ENCODE data around the gene MAPK10.

MAPK10 gene

GRCh38 chr4:85964298-85964697 lies 395.6 kb downstream of the MAPK10 start:
- DNase-seq = peak; percentile 57

DNA sequence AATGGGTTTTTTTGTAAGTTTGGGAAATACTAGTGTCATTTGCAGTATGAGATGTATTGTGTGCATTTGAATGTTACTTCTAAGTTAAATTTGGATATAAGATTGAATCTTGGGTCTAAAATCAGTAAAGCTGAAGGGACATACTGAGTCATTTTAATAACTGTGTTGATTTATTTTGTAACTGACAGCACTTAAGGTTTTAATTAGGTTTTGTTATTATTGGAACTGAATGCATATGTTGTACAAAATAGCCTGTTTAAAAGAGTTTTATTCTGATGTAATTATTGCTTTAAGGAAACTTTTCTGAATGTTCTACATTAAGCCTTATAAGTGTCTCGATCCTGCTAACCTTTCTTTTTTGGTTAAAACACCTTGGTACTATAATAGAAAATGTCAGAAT lies 396.6 kb downstream of the MAPK10 start:
- DNase-seq = peak; percentile 21

- no peak for DNase-seq
Observed at GRCh38 chr4:85961887-85962286, 398.0 kb downstream of the MAPK10 start.

DNA sequence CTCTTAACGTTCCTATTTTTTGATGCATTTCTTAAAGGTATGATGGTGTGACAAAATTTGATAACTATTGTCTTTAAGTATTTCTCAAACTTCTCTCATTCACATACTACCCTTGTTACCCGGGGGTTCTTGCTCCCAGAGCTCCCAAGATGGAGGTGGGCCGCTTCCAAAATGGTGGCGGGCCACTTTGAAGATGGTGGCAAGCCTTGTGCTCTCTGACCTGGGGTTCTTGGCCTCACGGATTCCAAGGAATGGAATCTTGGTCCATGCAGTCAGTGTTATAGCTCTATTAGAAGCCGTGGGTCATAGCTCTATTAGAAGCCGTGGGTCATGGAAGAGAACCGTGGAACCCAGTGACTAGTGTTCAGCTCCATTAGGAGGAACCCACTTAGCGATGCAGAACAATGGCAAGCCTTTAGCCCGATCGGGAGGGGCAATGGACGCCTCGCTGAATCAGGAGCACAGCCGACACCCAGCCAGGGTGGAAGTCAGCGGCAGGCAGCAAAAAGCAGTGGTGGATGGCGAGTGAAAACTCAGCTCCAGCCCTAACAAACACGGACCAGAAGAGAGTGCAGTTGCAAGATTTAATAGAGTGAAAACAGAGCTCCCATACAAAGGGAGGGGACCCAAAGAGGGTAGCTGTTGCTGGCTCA lies 403.4 kb downstream of the MAPK10 start:
- DNase-seq = no peak

DNA sequence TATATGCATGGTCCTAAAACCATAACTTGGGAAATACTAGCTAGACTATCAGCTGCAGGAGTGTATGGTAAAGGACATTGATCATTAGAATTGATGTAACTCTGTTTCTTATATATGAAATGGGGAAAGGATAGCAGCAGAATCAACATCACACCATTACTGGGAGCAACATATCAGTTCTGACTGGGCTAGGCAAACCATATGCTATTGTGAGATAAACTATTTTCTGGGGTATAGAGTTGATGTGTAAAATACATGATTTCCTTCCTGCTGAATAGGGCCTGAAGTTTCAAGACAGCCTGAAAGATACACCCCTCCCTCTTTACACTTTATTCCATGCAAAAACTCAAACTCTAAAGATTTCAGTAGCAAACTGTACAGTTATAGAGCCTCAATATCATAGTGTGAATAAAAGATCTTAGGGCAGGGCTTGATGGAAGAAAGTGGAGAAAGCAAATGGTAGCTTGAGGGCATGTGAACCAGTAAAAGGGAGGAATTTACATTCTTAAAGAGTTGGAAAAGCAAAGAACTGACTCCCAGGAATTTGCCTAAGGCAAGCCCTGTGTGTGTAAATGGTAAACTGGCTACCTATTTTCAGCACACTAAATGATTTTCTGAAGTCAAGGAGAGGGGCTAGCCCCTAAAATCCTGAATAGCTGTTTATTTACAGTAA lies 404.1 kb downstream of the MAPK10 start:
- peak; percentile 76 for DNase-seq

DNA sequence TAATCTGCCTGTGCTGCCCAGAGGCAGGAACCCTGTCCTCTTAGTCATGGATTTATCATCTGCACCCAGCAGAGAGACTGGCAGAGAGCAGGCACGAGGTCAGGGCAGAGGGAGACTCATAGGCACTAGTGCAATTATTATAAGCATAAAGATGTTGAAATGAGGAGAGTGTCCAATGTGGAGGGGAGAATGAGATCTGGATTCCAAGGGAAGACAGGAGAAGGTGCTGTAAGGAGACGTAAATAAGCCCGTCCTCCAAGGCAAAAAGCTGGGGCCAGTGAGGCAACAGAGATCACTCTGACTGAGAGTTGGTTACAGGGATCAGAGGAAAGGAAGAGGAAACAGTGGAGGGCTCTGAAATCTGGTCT lies 406.2 kb downstream of the MAPK10 start:
- DNase-seq = peak; percentile 54

- peak; percentile 70 for DNase-seq
Observed at GRCh38 chr4:85952972-85953650, 406.7 kb downstream of the MAPK10 start.

GRCh38 chr4:85952528-85952927 lies 407.3 kb downstream of the MAPK10 start:
- no peak for DNase-seq

DNA sequence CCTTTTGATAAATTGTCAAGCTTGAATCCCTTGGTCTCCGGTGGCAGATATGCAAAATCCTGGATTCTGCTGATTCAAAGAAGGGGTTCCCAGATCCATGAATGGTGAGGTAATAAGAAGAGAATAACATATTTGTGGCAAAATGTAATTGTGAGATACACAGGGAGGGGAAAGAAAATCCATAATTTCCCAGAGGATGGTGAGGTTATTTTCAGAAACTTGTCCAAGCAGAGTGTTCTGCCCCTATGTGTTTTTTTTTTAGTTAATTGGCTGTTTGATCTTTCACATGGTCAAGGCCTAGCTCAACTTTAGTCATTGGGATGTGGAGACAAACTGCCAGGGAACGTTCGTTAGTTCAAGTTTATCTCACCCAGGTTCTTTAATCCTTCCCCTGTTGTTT lies 408.8 kb downstream of the MAPK10 start:
- DNase-seq = no peak

DNA sequence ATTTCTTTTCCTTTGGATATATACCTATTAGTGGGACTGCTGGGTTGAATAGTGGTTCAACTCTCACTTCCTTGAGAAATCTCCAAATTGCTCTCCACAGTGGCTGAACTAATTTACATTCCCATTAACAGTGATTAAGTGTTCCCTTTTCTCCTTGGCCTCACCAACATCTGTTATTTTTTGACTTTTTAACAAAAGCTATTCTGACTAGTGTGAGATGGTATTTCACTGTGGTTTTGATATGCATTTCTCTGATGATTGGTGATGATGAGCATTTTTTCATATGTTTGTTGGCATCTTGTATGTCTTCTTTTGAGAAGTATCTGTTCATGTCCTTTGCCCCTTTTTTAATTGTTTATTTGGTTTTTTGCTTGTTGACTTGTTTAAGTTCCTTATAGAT lies 413.0 kb downstream of the MAPK10 start:
- no peak for DNase-seq

GRCh38 chr4:85942107-85942506 lies 417.7 kb downstream of the MAPK10 start:
- peak; percentile 37 for DNase-seq

DNA sequence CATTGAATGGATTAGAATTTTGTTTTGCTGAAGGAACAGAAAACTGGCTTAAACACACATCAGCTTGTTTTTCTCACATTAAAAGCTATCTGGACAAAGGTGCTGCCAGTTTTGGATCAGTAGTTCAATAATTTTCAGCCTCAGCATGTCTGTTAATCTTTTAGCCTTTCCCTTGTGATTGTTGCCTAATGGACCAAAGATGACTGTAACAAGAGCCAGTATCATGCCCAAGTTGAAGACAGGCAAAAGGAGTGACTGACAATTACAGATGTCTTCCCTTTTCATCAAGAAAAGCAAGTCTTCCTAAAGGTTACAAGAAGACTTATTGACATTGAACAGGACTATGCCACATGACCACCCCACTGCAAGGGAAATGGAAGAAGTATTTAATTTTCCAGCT lies 419.7 kb downstream of the MAPK10 start:
- peak; percentile 43 for DNase-seq
